K562 (cell line): ENCODE measurements around the gene PAN2. TPM values are rescaled to one million over a fixed set of nuclear protein-coding genes. Genes with fewer than 3 reads are reported as not detected.
A peak's percentile ranks its signal among the peaks of the same experiment; 100 is the strongest.

Source experiments
- ADNP ChIP-seq: fragments of 200-800 bp; sonication (Bioruptor generic); IDR thresholded peaks from 2 replicates; pipeline ENCODE4 v1.6.1; 2016; ENCODE audit warnings: missing genetic modification characterization, missing compliant biosample characterization
- CBX3 ChIP-seq, 2 experiments: IDR thresholded peaks; 1 replicate in 1 of 2; 2 replicates in 1 of 2; pipeline ENCODE4 v1.6.1; 2012; ENCODE audit warnings: inconsistent platforms in 2 of 2, low read length in 2 of 2, borderline replicate concordance in 1 of 2, control low read depth in 1 of 2
- EP400 ChIP-seq: fragments of 450-650 bp; IDR thresholded peaks from 2 replicates; pipeline ENCODE4 v1.6.1; 2017; ENCODE audit warnings: antibody characterized with exemption, mild to moderate bottlenecking, moderate library complexity
- FOSL1 ChIP-seq: fragments of 200-800 bp; sonication (Bioruptor generic); conservative IDR thresholded peaks from 2 replicates; pipeline ENCODE4 v1.6.1; 2016; ENCODE audit warnings: missing genetic modification characterization, missing compliant biosample characterization
- GATA2 ChIP-seq: sonication (generic); formaldehyde crosslinking; IDR thresholded peaks from 2 replicates; pipeline ENCODE4 v1.4.0; 2020; ENCODE audit warnings: mild to moderate bottlenecking, missing genetic modification reagents
- KLF10 ChIP-seq: fragments of 250-450 bp; sonication (Bioruptor Pico); IDR thresholded peaks from 2 replicates; pipeline ENCODE4 v1.6.1; 2021; ENCODE audit warnings: matching md5 sums
- KLF16 ChIP-seq: IDR thresholded peaks from 2 replicates; pipeline ENCODE4 v1.6.1; 2016; ENCODE audit warnings: antibody characterized with exemption
- LEF1 ChIP-seq: fragments of 450-650 bp; IDR thresholded peaks from 2 replicates; pipeline ENCODE4 v1.6.1; 2016; ENCODE audit warnings: mild to moderate bottlenecking
- NCOA1 ChIP-seq: fragments of 450-650 bp; IDR thresholded peaks from 2 replicates; pipeline ENCODE4 v1.6.1; 2016; ENCODE audit warnings: low read depth
- NR3C1 ChIP-seq: sonication (generic); formaldehyde crosslinking; IDR thresholded peaks from 2 replicates; pipeline ENCODE4 v1.8.1; 2022; ENCODE audit warnings: missing genetic modification reagents
- NUFIP1 ChIP-seq: fragments of 450-650 bp; IDR thresholded peaks from 2 replicates; pipeline ENCODE4 v1.6.1; 2018; ENCODE audit not compliant: partially characterized antibody
- PCBP1 ChIP-seq: fragments of 200-400 bp; formaldehyde crosslinking; IDR thresholded peaks from 2 replicates; pipeline ENCODE4 v1.6.1; 2018; ENCODE audit warnings: mild to moderate bottlenecking, low read depth, low read length; ENCODE audit not compliant: poor library complexity, severe bottlenecking
- RBM14 ChIP-seq: fragments of 200-400 bp; formaldehyde crosslinking; IDR thresholded peaks from 2 replicates; pipeline ENCODE4 v1.6.1; 2018; ENCODE audit warnings: low read depth, mild to moderate bottlenecking, low read length, moderate library complexity, borderline replicate concordance; ENCODE audit not compliant: insufficient read depth
- SMAD3 ChIP-seq: fragments of 450-650 bp; formaldehyde crosslinking; conservative IDR thresholded peaks from 2 replicates; pipeline ENCODE4 v1.4.0; 2020; ENCODE audit warnings: mild to moderate bottlenecking
- TAF1 ChIP-seq: IDR thresholded peaks from 2 replicates; pipeline ENCODE4 v1.6.1; 2011; ENCODE audit warnings: mild to moderate bottlenecking, low read length, moderate library complexity; ENCODE audit not compliant: insufficient read depth, control insufficient read depth, severe bottlenecking; ENCODE audit errors: extremely low read depth
- ZKSCAN1 ChIP-seq: fragments of 150-350 bp; IDR thresholded peaks from 2 replicates; pipeline ENCODE4 v1.6.1; 2016; ENCODE audit warnings: low read depth, low read length
- ZNF184 ChIP-seq: sonication (generic); formaldehyde crosslinking; IDR thresholded peaks from 2 replicates; pipeline ENCODE4 v1.5.0; 2020; ENCODE audit warnings: missing genetic modification reagents
- ZNF217 ChIP-seq: sonication (generic); formaldehyde crosslinking; IDR thresholded peaks from 2 replicates; pipeline ENCODE4 v1.8.0; 2022; ENCODE audit warnings: mild to moderate bottlenecking, missing genetic modification reagents
- ZNF23 ChIP-seq: fragments of 250-450 bp; sonication (Bioruptor Pico); IDR thresholded peaks from 2 replicates; pipeline ENCODE4 v1.4.0; 2020; ENCODE audit warnings: mild to moderate bottlenecking
- ZNF778 ChIP-seq: fragments of 450-650 bp; formaldehyde crosslinking; IDR thresholded peaks from 2 replicates; pipeline ENCODE4 v1.4.0; 2020; ENCODE audit warnings: mild to moderate bottlenecking, moderate library complexity
- ZNF785 ChIP-seq: fragments of 250-450 bp; sonication (Bioruptor Pico); IDR thresholded peaks from 2 replicates; pipeline ENCODE4 v1.4.0; 2020; ENCODE audit warnings: mild to moderate bottlenecking
- ZSCAN29 ChIP-seq: fragments of 450-650 bp; IDR thresholded peaks from 2 replicates; pipeline ENCODE4 v1.6.1; 2017
- polyA plus RNA-seq, 8 experiments: library from polyadenylated mRNA; depleted of rRNA in 4 of 8; stranded (reverse) in 5 of 8; unstranded in 3 of 8; fragments of >200 nt; fragmentation: Nextera tagmentation in 2 of 8; fragmentation: Illumina TruSeq in 1 of 8; extraction: Ambion mirVana in 2 of 8; extraction: Trizol in 1 of 8; gene quantifications; 2 replicates each; pipeline versions ENCODE4 v1.2.1 to v1.2.3, GENCODE V29; 2011 to 2014; ENCODE audit warnings: inconsistent platforms in 1 of 8, missing spikeins in 1 of 8
- total RNA-seq, 7 experiments: library from RNA; depleted of rRNA in 6 of 7; stranded (reverse); fragments of >200 nt in 6 of 7; fragmentation: Illumina TruSeq in 2 of 7; extraction: Trizol in 2 of 7; gene quantifications; 2 replicates each; pipeline versions ENCODE4 v1.2.1 to v1.2.3, GENCODE V29; 2011 to 2021; ENCODE audit warnings: low replicate concordance in 1 of 7
- TF ChIP-seq, protein P1 (sequence below): IDR thresholded peaks from 2 replicates; pipeline ENCODE4 v1.6.1; 2016; ENCODE audit warnings: missing genetic modification characterization, missing compliant biosample characterization
- TF ChIP-seq, protein P2 (sequence below): fragments of 250-450 bp; sonication (Bioruptor Pico); IDR thresholded peaks from 2 replicates; pipeline ENCODE4 v1.4.0; 2020; ENCODE audit warnings: mild to moderate bottlenecking, moderate library complexity, borderline replicate concordance

The PAN2 gene
- total and polyA plus RNA-seq, 9 of the 15 experiments (the other 6 are each of a cell fraction or from before 2014, with no cell fraction given) = 15.0 to 66.1 (median 25.9) TPM

DNA sequence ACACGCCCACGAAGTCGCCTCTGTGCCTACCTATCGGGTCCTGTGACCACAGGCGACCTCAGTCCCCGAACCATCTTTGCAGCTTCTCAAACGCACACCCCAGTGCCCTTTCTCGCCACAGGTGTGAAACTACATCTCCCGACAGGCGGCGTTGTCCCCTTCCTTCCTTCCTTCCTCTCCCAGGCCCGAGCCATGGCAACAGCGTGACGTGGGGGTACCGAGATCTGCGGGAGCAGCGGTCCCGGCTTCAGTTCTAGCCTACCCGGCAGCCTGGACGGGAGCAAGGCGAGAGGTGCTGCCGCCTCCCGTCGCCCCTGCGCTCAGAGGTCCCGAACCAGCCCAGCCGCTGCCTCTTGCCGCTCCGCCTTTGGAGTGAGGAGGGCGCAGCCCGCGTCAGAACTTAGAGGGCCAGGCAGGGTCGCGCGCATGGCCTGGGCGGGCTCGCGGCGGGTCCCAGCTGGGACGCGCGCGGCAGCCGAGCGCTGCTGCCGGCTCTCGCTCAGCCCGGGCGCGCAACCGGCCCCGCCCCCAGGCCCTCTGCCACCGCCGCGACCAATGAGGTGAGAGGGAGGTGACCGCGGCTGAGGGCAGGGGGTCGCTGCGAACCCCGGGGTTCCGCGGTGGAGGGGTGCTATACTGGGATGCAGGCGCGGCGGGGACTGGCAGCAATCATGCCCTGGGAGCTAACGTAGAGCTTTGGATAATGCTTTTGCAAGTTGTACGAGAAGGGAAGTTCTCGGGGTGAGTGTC lies 66.9 kb downstream of the PAN2 start, which contains the start of gene COQ10A (continued):
- TF ChIP-seq PCBP1 (no peak), NUFIP1 (no peak), TAF1 (peak; percentile 50), ZNF23 (CRISPR knock-in tag) (no peak), ADNP (no peak), ZNF778 (no peak), KLF16 (no peak), ZKSCAN1 (no peak; the same call in 1 of the 2 replicates), KLF10 (CRISPR knock-in tag) (no peak), GATA2 (CRISPR knock-in tag) (no peak), ZNF184 (CRISPR knock-in tag) (no peak), NCOA1 (no peak), SMAD3 (CRISPR knock-in tag) (no peak), FOSL1 (tag) (no peak), CBX3 (IDR thresholded peaks at IDR 0.05; ENCODE audit: borderline replicate concordance in 1 of 2, low read length in 2 of 2) (0 out of 3 replicates have a peak, but pooled peaks of 1 of the 2 experiments have one; percentile 30), ZSCAN29 (no peak), NR3C1 (CRISPR knock-in tag) (no peak), LEF1 (no peak), EP400 (peak; percentile 86), RBM14 (no peak), ZNF217 (CRISPR knock-in tag) (no peak), ZNF785 (CRISPR knock-in tag) (no peak)
- TF ChIP-seq, protein P1, sequence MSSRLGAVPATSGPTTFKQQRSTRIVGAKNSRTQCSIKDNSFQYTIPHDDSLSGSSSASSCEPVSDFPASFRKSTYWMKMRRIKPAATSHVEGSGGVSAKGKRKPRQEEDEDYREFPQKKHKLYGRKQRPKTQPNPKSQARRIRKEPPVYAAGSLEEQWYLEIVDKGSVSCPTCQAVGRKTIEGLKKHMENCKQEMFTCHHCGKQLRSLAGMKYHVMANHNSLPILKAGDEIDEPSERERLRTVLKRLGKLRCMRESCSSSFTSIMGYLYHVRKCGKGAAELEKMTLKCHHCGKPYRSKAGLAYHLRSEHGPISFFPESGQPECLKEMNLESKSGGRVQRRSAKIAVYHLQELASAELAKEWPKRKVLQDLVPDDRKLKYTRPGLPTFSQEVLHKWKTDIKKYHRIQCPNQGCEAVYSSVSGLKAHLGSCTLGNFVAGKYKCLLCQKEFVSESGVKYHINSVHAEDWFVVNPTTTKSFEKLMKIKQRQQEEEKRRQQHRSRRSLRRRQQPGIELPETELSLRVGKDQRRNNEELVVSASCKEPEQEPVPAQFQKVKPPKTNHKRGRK (tag) = no peak
- TF ChIP-seq, protein P2, sequence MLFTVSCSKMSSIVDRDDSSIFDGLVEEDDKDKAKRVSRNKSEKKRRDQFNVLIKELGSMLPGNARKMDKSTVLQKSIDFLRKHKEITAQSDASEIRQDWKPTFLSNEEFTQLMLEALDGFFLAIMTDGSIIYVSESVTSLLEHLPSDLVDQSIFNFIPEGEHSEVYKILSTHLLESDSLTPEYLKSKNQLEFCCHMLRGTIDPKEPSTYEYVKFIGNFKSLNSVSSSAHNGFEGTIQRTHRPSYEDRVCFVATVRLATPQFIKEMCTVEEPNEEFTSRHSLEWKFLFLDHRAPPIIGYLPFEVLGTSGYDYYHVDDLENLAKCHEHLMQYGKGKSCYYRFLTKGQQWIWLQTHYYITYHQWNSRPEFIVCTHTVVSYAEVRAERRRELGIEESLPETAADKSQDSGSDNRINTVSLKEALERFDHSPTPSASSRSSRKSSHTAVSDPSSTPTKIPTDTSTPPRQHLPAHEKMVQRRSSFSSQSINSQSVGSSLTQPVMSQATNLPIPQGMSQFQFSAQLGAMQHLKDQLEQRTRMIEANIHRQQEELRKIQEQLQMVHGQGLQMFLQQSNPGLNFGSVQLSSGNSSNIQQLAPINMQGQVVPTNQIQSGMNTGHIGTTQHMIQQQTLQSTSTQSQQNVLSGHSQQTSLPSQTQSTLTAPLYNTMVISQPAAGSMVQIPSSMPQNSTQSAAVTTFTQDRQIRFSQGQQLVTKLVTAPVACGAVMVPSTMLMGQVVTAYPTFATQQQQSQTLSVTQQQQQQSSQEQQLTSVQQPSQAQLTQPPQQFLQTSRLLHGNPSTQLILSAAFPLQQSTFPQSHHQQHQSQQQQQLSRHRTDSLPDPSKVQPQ = no peak
